AG04449 (cell line): ENCODE results near the gene ZBTB7C.

ENCODE experiments used
- CTCF ChIA-PET: fragments of 350-600 bp; formaldehyde crosslinking; extraction: SDS; loops from one replicate; lab custom pipeline; 2021; ENCODE audit warnings: antibody characterized with exemption; lab: Yijun Ruan, JAX
- POLR2A ChIA-PET: fragments of 400-600, 350-600 bp; formaldehyde crosslinking; extraction: SDS; loops from one replicate; lab custom pipeline; 2020; ENCODE audit warnings: antibody characterized with exemption, inconsistent platforms; lab: Yijun Ruan, JAX
- DNase-seq: peaks from one replicate; pipeline ENCODE4 v3.0.0-alpha.2; 2010; ENCODE audit warnings: low read depth, low spot score
- H3K4me3 ChIP-seq: 2 replicates; pipeline ENCODE4 v1.5.1; 2011; ENCODE audit warnings: low read depth, mild to moderate bottlenecking, control low read depth, low read length
- TF ChIP-seq, protein P1 (sequence below): IDR thresholded peaks from one replicate; pipeline ENCODE4 v1.5.1; 2011; ENCODE audit warnings: mild to moderate bottlenecking, moderate library complexity, low read length, control low read depth, inconsistent platforms; ENCODE audit not compliant: insufficient read depth; ENCODE audit errors: missing control alignments

ZBTB7C gene

GRCh38 chr18:48356909-48357631 lies 52.1 kb downstream of the ZBTB7C start:
- no peak for DNase-seq
- CTCF ChIA-PET, result no interaction called here
- TF ChIP-seq, protein P1, sequence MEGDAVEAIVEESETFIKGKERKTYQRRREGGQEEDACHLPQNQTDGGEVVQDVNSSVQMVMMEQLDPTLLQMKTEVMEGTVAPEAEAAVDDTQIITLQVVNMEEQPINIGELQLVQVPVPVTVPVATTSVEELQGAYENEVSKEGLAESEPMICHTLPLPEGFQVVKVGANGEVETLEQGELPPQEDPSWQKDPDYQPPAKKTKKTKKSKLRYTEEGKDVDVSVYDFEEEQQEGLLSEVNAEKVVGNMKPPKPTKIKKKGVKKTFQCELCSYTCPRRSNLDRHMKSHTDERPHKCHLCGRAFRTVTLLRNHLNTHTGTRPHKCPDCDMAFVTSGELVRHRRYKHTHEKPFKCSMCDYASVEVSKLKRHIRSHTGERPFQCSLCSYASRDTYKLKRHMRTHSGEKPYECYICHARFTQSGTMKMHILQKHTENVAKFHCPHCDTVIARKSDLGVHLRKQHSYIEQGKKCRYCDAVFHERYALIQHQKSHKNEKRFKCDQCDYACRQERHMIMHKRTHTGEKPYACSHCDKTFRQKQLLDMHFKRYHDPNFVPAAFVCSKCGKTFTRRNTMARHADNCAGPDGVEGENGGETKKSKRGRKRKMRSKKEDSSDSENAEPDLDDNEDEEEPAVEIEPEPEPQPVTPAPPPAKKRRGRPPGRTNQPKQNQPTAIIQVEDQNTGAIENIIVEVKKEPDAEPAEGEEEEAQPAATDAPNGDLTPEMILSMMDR, result no peak
- no peak overlapping the region for H3K4me3 ChIP-seq
- POLR2A ChIA-PET, result no interaction called here

GRCh38 chr18:48356151-48356745 lies 52.9 kb downstream of the ZBTB7C start:
- TF ChIP-seq, protein P1, result no peak
- no peak overlapping the region for H3K4me3 ChIP-seq
- ChIA-PET POLR2A (no interaction called here), CTCF (no interaction called here)
- DNase-seq, result no peak

GRCh38 chr18:48355276-48356115 lies 53.7 kb downstream of the ZBTB7C start:
- ChIA-PET POLR2A (no interaction called here), CTCF (no interaction called here)
- TF ChIP-seq, protein P1, result no peak
- DNase-seq, result no peak
- no peak overlapping the region for H3K4me3 ChIP-seq

DNA sequence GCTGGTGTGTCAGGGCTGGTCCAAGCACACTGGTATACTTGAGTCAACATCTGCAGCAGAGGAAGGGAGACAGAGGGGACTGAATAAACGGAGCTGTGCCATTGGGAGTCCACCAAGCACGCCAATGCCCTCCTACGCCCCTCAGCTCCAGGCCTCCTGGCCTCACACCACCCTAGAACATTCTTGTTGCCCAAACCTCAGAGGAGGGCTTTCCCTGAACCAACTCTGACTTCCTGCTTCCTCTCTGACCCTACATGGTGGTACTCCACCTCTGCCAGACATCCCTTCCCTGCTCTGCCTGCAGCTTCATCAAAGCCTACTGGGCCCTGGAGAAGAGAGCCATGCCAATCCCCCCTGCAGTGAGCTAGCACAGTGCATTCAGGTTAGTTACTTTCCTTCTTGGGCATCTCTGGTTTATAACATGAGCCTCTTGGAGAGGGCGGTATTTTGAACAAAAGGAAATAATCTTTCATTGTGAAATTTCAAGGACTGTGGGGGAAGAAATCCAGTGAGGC lies 54.4 kb downstream of the ZBTB7C start:
- ChIA-PET POLR2A (no interaction called here), CTCF (no interaction called here)
- no peak for DNase-seq
- TF ChIP-seq, protein P1, result no peak
- H3K4me3 ChIP-seq, result no peak overlapping the region

- POLR2A ChIA-PET, result no interaction called here
- H3K4me3 ChIP-seq, result no peak overlapping the region
- TF ChIP-seq, protein P1, result no peak
- CTCF ChIA-PET, result no interaction called here
- DNase-seq, result no peak
Measured at GRCh38 chr18:48352051-48352755, 57.0 kb downstream of the ZBTB7C start.
